AG10803 (cell line): ENCODE data around the gene MRPL33.

Experiments
- DNase-seq: peaks from one replicate; pipeline ENCODE4 v3.0.0; 2010; ENCODE audit warnings: low read depth
- H3K4me3 ChIP-seq: 2 replicates; pipeline ENCODE4 v1.5.1; 2011; ENCODE audit warnings: mild to moderate bottlenecking, low read length, control low read depth
- TF ChIP-seq, protein P1 (sequence below): conservative IDR thresholded peaks from 2 replicates; pipeline ENCODE4 v1.5.1; 2011; ENCODE audit warnings: mild to moderate bottlenecking, low read length, control low read depth, inconsistent platforms

Gene MRPL33

DNA sequence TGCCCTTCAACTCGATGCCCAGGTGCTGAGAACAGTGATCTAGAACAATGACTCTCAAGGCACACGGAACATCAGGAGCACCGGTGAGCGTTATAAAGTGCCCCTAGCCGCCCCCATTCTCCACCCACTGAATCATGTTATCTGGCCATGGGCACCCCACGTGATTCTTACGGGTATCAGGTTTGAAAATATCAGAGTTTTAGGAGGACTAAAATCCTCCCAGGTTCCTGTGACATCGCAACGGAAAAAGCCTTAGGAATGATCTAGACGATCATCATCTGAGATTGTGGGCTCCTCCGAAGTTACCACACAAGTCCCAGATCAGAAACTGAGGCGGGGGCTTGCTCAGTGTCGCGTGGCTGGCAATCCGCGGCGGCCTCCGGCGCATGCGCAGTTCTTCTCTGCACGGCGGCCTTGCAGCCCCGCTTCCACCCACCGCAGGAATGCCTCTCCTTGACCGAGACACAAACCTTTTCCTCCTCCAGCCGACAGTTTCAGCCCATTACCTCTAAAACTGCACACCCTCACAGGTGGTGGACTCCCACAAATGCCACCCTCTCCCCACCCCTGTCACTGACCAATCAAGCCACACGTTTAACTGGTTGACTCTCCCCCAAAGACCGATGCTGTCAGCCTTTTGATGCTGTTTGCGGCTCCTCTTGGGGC lies 5.8 kb upstream of the MRPL33 start:
- peak; percentile 25 for DNase-seq
- TF ChIP-seq, protein P1, sequence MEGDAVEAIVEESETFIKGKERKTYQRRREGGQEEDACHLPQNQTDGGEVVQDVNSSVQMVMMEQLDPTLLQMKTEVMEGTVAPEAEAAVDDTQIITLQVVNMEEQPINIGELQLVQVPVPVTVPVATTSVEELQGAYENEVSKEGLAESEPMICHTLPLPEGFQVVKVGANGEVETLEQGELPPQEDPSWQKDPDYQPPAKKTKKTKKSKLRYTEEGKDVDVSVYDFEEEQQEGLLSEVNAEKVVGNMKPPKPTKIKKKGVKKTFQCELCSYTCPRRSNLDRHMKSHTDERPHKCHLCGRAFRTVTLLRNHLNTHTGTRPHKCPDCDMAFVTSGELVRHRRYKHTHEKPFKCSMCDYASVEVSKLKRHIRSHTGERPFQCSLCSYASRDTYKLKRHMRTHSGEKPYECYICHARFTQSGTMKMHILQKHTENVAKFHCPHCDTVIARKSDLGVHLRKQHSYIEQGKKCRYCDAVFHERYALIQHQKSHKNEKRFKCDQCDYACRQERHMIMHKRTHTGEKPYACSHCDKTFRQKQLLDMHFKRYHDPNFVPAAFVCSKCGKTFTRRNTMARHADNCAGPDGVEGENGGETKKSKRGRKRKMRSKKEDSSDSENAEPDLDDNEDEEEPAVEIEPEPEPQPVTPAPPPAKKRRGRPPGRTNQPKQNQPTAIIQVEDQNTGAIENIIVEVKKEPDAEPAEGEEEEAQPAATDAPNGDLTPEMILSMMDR: no peak
- H3K4me3 ChIP-seq: no peak overlapping the region

DNA sequence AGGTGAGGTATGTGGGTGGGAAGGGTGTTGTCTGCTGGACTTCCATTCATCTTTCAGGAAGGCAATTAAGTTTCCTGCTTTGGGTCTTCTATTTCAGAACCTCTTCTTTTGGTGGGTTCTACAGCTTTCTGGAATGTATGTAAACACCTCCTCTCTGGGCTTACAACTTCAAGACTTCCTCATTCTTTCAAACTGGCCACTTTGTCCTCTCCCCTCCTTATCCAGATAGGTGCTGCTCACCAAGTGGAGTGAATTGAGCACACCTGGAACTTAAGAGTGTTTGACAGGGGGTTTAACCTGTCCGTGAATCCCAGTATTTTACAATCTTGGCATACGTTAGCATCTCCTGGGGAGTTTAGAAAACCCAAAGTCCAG lies 5.2 kb upstream of the MRPL33 start:
- TF ChIP-seq, protein P1: no peak
- H3K4me3 ChIP-seq: no peak overlapping the region
- no peak for DNase-seq

DNA sequence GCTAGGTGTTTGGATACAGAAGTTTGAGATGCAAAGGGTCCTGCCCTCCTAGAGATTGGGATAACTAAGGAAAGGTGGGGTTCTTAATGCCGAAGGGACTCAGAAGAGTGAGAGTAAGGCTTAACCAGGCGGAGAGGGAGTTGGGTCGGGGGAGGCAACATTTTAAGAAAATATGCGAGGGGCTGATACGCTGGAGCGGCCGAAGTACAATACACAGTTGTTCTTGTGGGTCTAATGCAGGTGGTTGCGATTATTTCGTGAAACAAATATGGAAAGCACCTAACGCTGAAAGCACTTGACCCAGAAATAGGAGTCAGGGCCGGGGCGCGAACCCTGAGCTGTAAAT lies 344 bp upstream of the MRPL33 start:
- no peak for DNase-seq
- TF ChIP-seq, protein P1: no peak
- H3K4me3 ChIP-seq: peak overlapping the region; percentile 86

DNA sequence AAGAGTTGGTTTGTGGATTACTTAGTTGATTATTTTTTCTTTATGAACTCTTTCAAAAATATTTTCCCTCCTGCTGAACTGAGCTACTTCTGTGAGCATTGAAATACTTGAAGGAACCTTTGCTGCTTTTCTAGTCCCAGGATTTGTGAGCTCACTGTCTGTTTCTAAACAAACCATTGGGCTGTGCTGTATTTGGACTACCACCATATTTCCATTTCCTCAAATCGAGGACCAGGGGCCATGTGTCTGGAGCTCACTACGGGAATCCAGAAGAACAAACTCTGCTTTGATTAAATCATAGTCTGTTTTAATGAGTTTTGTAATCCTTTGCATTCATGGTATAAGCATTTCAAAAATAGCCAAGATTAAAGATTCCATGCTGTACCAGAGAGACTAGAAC lies 1.3 kb downstream of the MRPL33 start:
- no peak for DNase-seq
- peak overlapping the region; percentile 86 for H3K4me3 ChIP-seq
- TF ChIP-seq, protein P1: peak; percentile 8; the same call in 1 of the 2 replicates

DNA sequence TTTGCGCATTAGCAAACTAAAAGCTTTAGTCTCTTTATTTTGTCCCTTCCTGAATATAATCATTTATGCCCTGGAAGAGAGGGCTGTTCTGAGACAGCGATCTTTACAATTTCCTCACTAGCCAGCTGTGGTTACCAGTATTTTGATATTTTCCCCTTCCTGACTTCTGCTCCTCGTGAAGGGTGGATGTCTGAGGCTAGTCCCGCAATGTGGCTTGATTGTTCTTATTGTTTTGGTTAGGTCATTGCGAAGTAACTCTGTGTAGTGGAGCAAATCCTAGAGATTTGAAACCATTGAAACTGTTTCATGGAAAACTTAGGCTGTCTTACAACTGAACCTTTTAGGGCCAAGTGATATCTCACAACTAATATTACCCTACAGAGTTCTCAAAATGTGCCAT lies 2.4 kb downstream of the MRPL33 start:
- TF ChIP-seq, protein P1: no peak
- DNase-seq: no peak
- H3K4me3 ChIP-seq: no peak overlapping the region

DNA sequence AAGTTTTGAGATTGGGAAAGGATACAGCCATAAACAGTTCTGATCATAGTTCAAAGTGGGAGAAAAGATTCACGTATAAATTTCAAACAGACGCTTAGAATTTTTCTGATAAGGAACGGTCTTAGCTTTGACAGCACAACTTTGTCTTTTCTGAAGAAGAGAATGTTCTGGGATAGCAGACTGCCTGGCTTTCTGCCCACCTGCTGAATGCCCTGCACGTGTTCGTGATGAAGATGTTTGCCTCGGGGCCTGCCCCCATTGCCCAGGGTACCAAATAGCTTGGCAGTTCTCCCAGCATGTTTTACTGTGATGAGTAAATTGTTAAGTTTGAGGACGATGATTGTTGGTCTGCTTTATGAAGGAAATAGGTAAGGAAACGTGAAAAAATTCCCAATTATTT lies 4.6 kb downstream of the MRPL33 start:
- TF ChIP-seq, protein P1: no peak

DNA sequence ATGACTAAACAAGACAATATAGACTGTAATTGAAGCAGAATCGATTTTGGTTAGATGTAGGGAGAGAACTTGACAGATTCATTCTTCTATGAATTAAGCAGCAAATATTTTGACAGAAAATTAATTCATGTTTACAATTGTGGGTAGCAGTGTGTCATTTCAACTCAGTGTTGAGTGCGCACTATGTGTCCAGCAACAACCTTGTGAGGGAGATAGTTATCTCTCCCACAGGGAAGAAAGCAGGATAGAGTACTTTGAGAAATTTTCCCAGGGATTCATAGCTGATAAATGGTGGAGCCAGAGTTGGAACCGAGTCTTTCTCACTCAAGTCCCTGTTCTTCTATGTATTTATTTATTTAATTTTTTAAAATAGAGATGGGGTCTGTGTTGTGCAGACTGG lies 5.2 kb downstream of the MRPL33 start:
- no peak for DNase-seq
- H3K4me3 ChIP-seq: no peak overlapping the region
- TF ChIP-seq, protein P1: no peak

More for the DNA sequence above, 4.6 kb downstream of the MRPL33 start:
- DNase-seq: peak; percentile 78
- H3K4me3 ChIP-seq: no peak overlapping the region
